ENCODE data around the gene DNASE1L3. TPM values are rescaled to one million over a fixed set of nuclear protein-coding genes. Genes with fewer than 3 reads are reported as not detected.

The DNASE1L3 gene
- total RNA-seq, 1 experiment from 2014 or later, result not detected

DNA sequence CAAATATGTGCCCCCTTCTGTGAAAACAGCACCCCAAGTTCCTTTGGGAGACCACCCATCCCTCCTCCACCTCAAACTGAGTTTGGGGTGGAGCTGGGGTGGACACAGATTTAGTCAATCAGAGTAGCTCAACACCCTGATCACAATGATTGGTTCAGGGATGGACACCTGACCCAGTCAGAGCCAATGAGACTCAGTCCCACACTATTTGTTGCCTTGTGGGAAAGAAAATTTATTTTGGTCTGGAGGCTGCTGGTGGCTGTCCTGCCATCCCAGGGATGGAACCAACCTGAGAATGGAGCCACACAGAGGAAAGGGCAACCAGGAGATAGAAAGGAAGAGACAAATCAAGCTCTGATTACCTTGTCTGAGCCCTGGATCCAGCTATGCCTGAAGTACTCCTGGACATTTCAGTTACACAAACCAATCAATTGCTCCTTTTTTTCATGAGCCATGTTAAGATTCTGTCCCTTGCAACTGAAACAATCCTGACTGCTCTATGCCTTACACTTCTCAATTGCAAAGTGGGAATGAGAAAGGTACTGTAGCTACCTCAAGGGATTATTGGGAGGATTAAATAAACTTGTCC, 10.6 kb downstream of the DNASE1L3 start:
- no peak for DNase-seq (ENCODE audit: low read depth)

DNA sequence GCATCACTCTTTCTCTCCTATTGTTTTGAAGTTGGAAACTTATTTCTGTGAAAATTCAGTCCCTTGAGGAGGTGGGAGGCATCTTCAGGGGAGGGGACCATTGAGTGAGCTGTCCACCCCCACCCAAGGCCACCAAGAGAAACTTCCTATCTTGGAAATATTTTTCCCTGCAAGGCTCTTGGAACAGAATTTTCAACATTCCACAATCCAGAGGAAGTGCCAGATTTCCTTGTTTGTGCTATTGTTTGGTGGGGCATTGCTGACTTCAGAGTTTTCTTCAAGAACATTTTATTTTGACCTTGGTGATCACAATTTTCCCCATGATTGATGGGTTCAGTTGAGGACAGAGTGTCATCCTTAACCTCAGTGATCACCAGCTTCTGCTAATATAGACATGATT, 12.0 kb downstream of the DNASE1L3 start:
- no peak for DNase-seq (ENCODE audit: low read depth)

- no peak for DNase-seq (ENCODE audit: low read depth)
Observed at GRCh38 chr3:58198362-58198761, 12.4 kb downstream of the DNASE1L3 start.

DNA sequence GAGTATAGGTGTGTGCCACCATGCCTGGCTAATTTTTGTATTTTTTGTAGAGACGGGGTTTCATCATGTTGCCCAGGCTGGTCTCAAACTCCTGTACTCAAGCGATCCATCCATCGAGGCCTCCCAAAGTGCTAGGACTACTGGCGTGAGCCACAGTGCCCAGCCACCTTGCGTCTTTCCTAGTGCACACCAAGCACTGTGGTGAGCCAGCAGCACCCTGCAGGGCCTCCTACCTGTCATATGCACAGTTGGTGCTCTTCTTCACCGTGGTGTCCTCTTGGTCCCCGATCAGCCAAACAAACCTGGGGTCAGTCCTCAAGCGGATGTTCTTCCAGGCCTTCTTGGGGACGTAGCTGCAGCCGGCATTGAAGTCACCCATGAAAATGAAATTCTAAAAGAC, 13.2 kb downstream of the DNASE1L3 start:
- DNase-seq (ENCODE audit: low read depth), result no peak

DNA sequence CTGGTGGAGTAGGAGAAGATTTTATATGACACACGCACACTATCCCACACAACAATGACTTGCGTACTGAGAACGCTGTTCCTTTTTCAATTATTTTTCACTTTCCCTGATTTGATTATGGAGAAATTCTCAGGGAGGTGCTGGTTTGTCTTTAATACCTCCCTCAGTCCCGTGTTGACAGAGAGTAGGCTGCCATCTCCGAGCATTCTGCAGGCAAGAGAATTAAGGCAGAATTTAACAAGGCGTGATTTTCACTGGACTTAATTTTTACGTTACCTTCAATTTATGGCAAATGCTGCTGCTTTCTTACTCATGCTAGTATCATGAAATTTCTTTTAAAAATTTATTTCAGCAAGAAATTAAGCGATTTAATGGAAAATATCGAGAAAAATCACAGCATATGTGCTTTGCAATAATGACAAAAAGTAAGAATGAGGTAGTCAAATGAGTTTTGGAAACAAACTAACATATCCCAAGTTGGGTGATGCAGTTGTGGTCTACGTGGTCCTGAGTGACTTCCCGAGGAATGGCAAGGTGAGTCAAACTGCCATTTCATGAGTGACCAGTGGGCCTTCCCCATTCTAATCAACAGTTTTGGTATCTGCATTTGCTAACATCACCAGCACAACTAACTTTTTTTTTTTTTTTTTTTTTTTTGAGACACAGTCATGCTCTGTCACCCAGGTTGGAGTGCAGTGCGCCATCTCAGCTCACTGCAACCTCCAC, 16.9 kb downstream of the DNASE1L3 start:
- DNase-seq (ENCODE audit: low read depth), result no peak

DNA sequence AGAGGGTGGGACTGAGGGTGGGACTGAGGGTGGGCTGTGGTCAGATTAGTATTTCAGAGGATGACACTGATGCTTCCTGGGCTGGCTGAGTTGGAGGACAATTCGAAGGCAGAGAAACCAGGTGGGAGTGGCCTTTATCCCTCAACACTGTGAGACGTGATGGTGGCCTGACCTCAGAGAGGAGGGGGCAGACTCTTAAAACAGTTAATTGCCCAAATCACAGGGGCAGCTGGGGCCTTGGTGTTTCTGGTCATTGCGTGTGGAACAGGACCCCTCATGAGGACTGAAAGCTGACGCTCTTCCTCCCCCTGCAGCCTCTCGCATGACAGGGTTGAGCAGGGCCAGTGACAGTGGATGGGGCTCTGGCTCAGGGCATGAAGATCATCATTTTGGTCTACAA, 18.7 kb downstream of the DNASE1L3 start:
- no peak for DNase-seq (ENCODE audit: low read depth)

GRCh38 chr3:58191361-58191991, 19.3 kb downstream of the DNASE1L3 start:
- no peak for DNase-seq (ENCODE audit: low read depth)

- no peak for DNase-seq (ENCODE audit: low read depth)
Observed at GRCh38 chr3:58190882-58191281, 19.9 kb downstream of the DNASE1L3 start.

DNA sequence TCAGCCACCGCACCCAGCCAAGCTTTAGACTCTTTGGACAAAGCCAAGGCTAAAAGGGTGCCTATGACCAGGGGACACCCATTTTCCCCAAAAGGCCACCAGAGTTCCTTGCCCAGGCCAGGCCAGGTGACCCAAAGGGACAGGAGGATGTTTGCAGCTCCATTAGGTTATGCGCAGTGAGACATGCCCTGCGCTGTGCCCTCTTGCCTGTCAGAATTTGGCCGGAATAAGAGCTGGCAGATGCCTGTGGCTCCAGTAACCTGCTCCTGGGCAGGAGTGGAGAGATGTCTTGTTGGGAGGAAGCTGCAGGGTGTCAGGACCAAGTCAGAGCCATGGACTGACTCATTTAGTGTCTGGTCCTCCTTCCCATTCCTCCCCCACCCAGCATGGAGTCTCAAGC, 20.5 kb downstream of the DNASE1L3 start:
- no peak for DNase-seq (ENCODE audit: low read depth)

DNA sequence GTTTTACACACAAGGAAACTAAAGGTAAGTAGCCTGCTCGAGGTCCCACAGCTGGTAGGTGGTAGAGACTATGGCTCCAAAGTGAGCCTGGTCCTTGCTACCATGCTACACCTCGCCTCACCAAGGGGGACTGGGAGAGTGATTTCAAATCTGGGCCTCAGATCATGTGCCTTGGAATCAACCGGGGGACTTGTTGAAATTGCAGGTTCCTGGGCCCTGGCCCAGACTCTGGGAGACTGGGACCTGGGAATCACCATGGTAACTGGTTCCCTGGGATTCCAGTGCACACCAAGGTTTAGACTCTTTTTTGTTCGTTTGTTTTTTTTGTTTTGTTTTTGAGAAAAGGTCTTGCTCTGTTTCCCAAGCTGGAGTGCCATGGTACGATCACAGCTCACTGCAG, 21.1 kb downstream of the DNASE1L3 start:
- DNase-seq (ENCODE audit: low read depth), result no peak

DNA sequence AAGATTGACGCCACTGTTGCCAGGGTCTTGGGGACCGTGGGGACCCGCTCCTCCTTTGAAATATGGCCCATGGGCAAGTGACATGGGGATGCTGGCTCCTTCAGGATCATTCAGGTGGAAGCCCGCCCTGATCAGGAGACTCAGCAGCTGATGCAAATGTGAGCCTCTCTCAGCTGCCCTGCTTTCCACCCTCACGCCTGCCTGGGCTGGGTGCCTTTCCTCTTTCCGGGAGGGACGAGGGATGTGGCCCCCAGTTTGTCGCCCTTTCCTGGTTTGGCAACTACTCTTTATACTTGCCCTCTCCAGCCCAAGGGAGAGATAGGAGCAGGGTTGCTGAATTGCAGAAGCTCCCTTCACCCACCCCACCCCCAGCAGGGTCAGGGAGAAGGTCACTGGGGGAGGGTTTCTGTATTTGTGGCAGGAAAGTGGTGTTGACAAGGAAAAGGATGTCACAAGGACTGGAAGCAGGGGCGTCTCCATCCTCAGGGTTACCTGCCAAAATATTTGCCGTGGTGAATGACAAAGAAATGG, 21.8 kb downstream of the DNASE1L3 start:
- no peak for DNase-seq (ENCODE audit: low read depth)

DNA sequence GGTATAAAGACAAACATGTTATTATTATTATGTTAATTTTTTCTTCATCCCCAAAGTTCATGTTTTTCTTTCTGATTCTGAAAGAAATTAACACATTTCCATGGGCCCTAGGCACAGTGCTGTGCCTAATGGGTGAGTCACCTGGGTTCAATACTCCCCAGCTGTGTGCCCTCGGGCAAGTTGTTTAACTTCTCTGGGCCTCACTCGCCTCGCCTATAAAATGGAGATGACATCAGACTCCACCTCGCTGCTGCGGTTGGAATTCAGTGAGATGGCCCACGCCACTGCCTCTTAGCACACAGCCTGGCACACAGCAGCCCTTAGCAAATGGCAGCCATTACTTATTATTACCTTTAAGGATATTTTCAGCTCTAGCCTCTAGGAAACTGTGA, 22.6 kb downstream of the DNASE1L3 start:
- DNase-seq (ENCODE audit: low read depth), result peak; percentile 71

- DNase-seq (ENCODE audit: low read depth), result no peak
Observed at GRCh38 chr3:58184982-58185360, 25.8 kb downstream of the DNASE1L3 start.

GRCh38 chr3:58184309-58184981, 26.3 kb downstream of the DNASE1L3 start:
- no peak for DNase-seq (ENCODE audit: low read depth)

DNA sequence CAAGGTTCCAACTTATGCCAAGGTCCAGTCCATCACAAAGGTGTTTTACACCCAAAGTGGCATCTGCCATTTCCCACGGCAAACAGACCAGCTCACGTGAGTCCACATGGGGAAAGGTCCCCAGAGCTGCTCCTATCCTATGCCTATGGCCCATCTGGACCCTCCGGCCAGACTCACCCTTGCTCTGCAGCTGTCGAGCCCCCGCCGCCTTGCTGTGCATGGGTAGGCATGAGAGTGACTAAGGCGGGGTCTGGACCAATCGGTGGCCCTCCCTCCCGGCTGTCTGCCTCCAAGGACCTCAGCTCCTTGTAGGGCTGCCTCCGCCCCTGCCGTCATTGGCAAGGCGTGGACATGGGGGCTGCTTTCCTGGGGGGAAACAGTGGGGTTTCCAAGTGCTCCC, 26.9 kb downstream of the DNASE1L3 start:
- no peak for DNase-seq (ENCODE audit: low read depth)

- no peak for DNase-seq (ENCODE audit: low read depth)
Observed at GRCh38 chr3:58183221-58183620, 27.6 kb downstream of the DNASE1L3 start.

GRCh38 chr3:58180940-58181587, 29.7 kb downstream of the DNASE1L3 start:
- no peak for DNase-seq (ENCODE audit: low read depth)

DNA sequence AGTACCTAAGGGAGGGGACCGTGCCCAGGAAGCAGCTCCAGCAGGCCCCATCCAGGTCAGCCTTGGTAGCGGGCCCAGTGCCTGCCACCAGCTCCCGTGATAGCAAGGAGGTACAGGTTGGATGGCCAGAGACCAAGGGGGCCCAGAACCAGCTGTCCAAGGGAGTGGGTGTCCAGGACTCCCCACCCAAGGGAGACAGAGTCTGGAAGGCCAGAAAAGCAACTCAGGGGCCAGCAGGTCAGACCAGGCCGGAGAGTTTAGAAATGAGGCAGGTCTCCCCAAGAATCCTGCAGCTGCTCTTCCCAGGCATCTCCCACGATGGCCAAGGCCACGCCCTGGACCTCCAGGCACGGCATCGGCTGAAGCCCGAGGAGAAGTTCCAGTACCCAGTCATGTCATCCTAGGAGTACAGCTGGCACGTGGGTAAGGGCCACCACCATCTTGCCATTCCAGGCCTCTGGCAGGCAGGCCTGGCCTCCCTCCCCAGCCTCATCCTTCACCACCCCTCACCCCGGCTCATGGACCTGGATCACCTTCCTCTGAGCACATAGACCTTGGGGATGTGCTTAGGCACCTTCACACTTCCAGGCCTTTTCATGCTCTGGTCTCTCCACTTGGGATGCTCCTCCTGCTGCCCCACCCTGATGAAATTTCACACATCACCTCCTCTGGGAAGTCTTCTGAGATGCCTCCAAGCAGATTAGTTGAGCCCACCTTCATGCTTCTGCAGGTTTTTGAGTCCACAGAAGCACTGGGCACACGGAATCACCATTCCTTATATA, 30.5 kb downstream of the DNASE1L3 start:
- DNase-seq (ENCODE audit: low read depth), result no peak

DNA sequence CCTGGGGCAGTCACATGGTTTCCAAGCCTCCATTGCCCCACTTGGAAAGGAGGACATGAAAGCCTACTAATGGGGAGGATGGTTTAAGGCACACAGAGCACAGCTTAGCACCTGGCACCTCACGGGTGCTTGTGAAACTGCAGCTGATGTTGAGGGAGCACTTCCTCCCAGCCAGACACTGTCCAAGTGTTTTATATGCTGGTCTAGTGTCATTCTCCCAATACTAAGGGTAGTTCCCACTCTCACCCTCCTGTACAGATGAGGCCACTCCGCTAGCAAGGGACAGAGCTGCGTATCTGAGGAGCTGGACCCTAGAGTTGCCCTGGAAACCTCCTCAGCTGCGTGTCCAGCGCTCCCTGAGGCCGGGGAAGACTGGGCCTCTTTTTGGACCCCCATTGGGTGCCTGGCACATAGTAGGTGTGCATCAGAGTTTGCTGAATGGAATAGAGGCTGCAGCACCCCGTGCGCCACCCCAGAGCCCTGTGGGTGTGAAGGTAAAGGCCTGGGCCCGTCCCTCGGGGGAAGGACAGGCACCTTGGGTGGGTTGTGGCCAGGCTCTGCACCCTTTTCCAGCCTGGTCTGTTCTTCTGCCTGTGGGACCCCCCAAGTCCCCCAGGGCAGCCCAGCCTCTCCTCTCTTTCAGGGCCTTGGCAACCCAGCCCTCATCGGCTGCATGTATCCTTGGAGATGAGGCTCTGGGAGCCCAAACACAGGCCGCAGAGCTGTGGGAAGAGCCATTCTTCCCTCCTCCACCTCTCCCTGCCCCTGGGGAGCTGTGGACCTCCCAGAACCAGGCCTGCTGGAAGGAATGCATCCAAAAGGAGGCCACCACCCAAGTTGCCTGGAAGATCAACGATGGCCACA, 31.3 kb downstream of the DNASE1L3 start:
- no peak for DNase-seq (ENCODE audit: low read depth)

DNA sequence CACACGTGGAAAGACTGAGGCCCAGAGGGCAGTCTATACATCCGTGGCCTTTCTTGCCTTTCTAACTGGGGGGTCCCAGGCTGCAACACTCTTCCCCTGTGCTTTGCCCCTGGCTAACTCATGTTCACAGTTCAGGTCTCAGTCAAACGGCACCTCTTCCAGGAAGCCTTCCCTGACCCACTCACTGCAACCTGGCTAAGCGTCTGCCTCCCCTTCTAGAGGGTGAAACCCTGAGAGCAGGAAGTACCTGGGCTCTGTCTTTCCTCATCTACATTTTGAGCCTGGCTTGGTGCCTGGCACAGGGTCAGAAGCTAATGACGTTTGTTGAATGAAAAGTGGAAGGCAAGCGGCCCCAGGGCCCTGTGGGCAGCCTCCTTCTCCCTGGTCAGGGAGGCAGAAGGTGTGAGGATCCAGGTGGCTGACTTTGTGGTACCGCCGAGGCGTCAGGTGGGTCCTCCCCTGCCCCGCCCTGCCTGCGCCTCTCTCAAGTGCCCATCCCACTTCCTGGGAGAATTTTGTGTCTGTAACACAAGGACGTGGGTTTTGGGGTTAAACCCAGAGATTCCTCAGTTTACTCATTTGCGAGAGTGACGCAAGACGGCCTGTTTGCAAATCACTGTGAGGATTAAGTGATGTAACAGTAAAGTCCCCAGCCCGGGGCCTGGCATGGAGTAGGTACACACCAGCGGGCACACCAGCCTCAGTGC, 32.1 kb downstream of the DNASE1L3 start:
- no peak for DNase-seq (ENCODE audit: low read depth)
